Measurements from ENCODE around the gene SPEG.

- no peak for TF ChIP-seq CTCF (IDR thresholded peaks at IDR 0.05; ENCODE audit: low read length)
- TF ChIP-seq EZH2 (IDR thresholded peaks at IDR 0.05; ENCODE audit: borderline replicate concordance, low read length) = no peak
These were observed 62.3 kb downstream of the SPEG start for GRCh38 chr2:219496825-219497494.

All from OCI-LY1 (cell line).